ENCODE measurements around the gene CDYL.
A peak's percentile ranks its signal among the peaks of the same experiment; 100 is the strongest.

CDYL gene, protein sequence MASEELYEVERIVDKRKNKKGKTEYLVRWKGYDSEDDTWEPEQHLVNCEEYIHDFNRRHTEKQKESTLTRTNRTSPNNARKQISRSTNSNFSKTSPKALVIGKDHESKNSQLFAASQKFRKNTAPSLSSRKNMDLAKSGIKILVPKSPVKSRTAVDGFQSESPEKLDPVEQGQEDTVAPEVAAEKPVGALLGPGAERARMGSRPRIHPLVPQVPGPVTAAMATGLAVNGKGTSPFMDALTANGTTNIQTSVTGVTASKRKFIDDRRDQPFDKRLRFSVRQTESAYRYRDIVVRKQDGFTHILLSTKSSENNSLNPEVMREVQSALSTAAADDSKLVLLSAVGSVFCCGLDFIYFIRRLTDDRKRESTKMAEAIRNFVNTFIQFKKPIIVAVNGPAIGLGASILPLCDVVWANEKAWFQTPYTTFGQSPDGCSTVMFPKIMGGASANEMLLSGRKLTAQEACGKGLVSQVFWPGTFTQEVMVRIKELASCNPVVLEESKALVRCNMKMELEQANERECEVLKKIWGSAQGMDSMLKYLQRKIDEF

DNA sequence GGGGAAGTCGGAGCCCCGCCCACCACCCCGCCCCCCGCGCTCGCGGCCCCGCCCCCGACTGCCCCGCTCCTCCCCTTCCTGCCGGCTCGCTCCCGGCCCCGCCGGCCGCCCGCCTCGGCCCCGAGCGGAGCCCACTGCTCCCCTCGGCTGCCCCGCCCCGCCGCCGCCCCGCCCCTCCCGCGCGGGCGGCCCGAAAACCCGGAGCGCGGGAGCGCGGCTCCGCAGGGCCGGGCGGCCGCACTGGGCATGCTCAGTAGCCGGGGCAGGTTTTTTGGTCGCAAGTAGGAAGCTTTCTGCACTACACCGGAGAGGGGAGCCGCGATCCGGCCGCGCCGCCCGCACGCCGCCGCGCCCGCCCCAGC is at the start of gene CDYL:
Gene CDYL (plus strand): TSS at position 274 of the 362 bp plus-strand sequence. CDS start 380 bp downstream, outside the sequence.
- DNase-seq: peak; percentile 40

DNA sequence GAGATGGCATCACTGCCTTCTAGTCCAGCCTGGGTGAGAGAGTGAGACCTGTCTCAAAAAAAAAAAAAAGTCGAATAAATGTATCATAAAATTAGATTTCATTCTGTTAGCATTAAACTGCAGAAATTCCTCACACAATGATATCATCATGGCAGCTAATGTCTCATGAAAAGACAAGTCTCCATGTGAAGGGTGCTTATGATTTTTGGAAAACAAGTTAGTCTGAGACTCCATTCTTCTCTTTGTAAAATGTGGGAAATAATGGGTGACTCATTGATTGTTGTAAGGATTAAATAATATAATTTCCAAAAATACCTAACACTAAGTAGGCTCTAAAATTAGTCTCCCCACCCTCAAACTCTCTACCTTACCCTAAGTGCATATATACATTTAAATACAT is 49.6 kb upstream of the CDYL start:
- no peak for DNase-seq

DNA sequence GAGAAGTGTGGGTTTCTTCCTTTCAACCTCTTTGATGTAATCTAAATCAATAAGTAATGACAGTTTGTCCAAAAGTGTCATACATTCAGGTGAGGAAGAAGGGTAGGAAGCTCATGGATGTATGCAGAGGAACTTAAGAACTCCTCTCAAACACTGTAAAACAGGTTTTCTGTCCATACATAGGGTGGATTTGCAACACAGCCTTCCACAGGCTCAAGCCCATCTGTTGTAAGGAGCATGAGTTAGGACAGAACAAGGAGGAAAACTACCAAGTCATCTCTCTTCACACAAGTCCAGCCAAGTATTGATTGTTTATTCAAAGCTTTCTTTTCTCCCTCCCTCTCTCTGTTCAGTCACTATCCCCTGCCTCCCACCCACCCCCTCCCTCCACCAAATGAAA is 49.0 kb upstream of the CDYL start:
- DNase-seq: no peak

DNA sequence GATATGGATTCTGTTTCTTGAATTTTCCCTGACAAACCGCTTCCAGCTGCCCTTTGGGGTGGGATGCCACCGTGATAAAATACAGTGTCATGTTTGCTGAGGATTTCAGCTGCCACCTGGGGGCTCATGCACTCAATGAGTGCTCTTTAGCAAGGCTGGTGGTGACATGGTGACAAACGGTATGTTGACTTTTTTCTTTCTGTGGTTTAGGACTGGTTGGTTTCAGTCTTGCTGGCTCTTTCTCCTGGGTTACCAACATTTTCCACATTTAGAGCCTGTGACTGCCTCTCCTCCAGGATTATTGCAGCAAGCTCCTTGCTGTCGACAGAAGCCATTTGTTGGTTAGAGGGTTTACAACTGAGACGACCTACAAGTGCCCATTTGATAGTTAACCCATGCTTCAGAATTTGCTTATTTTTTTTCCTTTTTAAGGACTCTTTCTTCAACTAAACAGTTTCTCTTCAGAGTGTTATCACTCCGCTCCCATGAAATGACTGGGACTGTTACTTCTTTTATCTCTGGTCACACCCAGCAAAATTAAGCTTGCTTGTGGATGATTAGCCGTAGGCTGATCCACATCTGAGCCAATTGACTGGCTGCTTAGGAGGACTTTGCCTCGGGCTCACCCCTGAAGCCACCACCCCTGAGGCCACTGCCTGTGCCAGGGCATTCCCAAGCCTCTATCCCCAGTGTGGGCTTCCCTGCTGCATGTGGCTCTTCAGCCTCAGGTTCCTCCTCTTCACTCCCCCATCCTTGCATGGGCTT is 48.4 kb upstream of the CDYL start:
- peak; percentile 39 for DNase-seq

DNA sequence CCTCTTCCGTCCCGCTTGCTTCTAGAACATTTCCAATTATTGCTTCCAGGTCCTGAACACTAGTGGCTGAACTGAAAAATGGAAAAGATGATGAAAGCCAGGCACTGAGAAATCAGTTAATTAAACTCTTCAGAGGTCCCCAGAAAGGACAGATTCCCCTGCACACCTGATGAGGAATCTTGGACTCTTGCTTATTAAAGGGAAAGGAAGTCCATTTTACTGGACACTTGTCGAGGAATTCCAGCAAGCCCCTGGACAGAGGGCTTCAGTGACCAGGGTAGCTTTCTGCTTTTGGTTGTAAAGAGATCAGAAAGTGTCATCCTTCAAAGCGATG is 47.8 kb upstream of the CDYL start:
- no peak for DNase-seq

DNA sequence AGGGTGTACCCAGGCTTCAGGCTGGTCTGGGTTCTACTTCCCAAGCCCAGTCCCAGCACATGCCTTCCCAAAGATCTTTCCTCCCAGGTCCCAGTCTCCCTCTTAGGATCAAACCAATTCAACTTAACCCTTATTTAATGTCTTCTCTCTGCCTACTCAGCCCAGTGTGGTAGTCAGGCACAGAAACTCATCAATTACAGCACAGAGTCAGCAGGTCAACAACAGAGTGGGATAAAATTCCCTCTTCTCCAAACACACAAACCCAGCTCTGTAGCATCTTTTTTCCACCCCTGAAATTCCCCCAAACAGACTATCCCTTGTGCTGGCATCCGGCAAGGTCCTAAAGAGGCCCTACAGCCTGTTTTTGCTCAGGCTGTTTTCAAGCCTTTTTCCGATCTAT is 47.3 kb upstream of the CDYL start:
- no peak for DNase-seq

DNA sequence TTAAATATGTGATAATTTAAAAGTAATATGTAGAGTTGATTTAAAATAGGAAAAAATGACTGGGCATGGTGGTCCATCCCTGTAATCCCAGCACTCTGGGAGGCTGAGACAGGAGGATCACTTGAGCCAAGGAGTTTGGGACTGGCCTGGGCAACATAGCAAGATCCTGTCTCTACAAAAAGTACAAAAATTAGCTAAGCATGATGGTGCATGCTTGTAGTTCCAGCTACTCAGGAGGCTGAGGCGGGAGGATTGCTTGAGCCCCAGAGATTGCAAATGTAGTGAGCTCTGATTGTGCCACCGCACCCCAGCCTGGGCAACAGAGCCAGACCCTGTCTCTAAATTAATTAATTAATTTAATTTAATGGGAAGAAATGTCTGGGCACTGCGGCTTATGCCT is 44.2 kb upstream of the CDYL start:
- DNase-seq: no peak

DNA sequence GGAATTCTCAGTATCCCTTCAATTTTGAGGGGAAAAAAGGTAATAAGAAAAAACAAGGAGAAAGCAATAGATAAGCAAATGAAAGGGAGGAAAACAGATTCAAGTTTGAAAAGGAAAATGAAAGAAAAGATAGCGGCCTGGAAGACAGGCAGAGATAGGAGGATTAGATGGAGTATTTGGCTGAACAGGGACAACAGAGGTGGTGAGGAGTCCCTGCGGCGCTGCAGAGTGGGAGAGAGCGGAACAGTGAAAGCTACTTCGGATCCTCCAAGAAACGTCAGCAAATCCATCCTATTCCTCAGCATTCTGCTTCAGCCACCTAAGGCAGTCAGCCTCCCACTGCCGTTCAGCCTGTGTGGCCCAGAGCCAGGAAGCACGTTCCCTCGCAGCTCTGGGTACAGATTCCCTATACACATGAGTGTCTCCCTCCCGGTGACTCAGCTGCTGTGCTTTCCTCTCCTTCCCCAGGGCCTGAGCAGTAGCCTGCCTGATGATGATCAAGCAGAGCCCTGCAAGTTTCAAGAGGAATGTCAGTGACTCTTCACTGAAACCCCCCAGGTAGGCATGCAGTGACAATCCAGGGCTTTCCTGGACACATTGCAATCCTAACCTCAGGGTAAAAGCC is 43.4 kb upstream of the CDYL start:
- DNase-seq: no peak

DNA sequence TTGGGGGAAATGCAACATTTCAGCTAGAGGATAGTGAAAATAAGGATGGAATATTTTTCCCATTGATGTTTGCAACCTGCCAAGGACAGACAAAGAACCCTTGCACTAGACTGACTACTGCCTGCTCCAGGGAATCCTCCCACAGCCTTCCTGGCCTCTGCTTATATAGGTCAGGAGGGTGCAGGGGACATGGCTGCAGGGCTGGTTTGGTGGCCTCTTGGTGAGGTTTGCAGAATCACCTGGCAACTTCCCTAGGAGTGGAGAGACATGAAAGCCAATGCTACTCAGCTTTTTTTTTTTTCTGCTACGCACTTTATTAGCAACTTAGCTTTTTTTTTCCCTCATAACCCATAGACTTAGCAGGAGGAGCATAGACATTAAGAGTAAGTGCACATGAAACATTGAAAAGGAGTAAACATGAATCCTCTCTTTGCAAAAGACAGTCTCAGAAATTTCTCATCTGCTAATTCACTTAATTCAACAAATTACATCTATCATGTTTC is 39.8 kb upstream of the CDYL start:
- DNase-seq: no peak

DNA sequence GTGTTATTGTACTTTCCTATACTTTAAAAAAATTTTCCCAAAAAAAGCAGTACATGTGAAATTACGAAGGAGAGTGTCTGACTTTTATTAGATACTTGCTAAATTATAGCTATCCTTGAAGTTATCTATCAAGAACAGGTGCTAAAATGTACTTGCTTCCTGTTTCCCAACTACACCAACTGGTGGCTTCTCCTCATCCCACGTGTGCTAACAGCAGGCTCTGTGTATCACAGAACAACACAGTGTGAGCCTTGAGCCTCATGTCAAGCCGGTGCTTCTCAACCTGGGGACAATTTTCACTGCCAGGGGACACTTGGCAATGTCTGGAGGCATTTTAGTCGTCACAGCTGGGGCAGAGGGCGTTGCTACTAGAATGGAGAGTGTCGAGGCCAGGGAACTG is 36.2 kb upstream of the CDYL start:
- no peak for DNase-seq

DNA sequence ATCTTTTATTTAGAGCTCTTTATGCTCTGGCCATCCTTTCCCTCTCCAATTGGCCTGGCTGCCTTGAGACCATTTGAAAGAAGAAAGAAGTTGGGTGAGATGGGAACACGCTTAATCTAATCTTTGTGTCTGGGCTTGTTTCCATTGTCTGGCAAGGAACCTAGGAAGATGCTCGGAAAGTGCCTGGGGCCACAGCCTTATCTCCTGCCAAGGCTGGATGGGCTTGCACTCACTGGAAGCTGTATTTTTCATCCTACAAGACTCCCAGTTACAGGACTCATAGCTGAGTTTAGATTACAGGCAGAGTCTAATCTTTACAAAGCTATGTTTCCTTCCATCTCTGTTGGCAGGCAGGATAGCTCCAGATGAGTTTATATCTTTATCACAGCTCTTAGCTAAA is 33.1 kb upstream of the CDYL start:
- no peak for DNase-seq

DNA sequence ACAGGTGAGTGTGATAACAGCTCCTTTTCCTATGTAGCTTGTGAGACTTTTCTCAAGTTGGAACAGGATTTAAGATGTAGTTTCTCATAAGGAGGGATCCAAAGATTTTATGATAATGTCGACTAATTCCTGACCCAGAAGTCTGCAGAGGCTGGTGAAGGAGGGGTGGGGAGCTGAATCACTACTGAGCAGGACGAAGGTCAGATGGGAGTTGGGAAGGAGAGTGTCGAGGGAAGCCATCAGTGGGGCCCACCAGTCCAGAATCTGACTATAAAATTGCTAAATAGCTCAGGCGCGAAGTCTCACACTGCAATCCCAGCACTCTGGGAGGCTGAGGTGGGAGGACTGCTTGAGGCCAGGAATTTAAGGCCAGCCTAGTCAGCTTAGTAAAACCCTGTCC is 32.3 kb upstream of the CDYL start:
- DNase-seq: no peak

DNA sequence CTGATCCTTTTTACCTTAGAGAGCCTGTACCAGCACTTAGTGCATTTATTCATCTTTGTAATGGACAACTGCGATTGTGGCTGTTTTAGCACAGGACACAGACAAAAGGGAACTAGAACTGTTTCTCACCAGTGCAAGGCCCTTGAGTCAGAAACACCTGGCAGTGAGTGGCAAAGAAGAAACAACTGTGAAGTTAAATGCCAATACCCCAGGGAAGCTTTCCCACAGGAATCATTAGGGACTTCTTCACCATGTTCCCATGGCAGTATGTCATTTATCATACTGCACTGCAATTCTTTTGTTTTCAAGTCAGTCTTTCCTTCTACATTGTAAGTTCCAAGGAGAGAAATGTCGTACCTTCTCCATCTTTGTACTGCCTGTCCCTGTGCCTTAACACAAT is 28.6 kb upstream of the CDYL start:
- DNase-seq: no peak

DNA sequence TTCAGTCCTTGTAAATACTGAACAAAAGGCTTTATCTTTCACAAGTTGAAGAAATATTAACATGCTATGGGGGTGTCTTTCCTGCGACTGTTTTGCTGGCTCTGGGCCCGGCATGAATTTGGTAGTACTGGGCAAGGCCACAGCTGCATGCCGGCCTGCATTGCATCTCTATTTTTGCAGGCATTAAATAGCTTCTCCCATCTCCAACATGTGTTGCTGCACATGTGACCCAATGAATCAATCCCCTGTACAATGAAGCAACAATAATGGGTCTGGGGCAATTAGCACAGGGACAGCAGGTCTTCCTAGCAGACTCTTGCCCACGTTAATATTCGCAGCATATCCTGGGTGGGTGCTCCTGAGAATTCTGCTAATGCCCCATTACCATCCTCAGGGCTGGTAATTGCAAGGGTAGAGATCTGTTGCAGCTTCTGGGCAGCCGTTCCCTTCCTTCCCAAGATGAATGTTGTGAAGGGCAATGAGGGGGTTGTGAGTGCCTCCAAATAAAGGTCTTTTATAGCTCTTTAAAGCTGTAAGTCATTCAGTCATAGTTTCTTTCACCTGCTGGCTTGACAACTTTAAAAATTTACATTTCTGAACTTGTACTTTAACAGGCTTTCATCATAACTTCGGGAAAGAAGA is 24.3 kb upstream of the CDYL start:
- DNase-seq: no peak

DNA sequence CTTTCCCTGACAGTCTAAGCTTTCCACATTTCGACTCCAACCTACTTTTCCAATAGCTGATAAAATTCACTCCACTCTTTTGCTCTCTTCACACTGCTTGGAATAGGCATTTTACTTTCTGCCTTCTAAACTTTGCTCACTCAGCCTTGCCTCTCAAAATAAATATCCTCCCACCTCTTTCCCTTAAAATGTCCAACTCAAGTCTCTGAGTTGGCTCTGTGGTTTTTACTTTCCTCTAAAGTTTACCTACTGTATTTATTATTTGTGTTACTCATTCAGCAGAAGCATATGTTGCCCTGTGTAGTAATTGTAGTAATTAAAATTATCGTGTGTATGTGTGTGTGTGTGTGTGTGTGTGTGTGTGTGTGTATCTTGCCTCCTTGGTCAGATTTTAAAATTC is 20.0 kb upstream of the CDYL start:
- no peak for DNase-seq

DNA sequence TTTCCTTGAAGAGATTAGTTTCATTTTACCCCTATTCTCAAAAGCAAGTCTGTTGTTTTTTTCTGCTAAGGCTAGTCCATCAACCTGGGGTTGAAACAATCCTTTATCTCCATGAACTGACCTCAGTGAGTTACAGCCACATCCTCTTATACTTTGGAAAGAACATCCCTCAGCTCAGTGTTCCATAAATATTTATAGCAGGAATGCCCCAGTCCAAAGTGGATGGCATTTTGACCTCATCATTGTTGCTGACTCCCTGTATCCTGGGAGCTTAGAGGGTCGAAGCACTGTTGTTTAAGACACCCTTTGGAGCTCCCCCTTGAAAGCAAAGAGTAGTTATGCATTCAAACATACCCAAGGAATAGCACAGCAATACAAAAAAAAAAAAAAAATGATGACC is 16.2 kb upstream of the CDYL start:
- no peak for DNase-seq

DNA sequence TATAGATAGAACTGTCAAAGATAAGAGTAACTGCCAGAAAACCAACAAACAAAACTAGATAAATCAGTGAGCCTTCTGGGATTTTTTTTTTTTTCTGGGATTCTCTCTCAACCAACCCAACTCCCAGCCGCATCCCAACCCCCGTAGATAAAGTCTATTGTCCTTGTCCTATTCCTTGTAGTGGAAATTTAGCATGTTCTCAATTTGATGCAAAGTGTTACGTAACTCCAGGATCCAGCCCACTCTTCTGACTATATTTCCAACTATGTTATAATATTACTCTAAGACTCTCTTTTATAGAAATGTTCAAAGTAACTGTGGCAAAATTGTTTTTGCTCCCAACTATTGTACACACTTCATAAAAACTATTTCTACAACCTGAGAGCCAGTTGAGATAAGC is 15.4 kb upstream of the CDYL start:
- DNase-seq: no peak

DNA sequence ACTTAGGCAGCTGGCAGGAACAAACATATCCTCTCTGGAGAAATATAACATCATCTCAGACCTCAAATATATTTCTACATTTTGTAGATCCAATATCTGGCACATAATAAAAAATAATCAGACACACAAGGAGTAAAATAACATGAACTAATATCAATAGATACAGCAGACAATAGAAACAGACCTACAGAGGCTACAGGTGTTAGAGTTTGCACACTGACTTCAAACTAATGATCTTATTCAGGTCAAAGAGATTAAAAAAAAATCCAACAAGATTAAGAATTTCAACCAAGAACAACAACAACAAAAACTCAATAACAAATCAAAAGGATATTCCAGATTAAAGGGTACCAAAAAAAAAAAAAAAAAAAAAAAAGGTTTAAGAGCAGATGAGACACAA is 13.9 kb upstream of the CDYL start:
- no peak for DNase-seq

DNA sequence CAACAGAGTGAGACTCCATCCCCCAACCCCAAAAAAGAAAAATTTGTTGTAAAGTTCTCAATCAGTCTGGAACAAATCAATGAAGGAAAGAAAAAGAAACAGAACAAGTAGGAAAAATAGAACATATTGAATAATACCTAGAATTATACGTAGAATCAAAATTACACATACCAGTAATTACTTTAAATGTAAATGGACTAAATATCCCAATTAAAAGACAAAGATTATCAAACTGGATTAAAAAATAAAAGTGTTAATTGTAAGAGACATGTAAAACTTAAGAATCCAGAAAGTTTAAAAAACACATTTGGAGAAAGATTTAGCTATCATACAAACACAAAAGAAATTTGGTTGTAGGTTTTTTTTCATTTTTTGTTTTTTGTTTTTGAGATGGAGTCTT is 12.3 kb upstream of the CDYL start:
- no peak for DNase-seq

DNA sequence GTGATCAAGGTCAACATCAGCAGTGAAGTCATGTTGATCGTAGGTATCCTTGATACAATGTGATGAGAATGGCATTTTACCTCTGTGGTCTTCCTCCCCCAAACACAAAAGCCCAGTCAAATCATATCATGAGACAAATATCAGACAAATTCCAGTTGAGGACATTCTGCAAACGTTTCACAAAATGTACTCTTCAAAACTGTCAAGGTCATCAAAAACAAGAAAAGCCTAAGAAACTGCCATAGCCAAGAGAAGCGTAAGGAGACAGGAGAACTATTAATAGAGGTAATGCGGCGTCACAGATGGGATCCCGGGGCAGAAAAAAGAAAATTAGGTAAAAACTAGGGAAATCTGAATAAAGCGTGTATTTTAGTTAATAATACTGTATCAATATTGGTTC is 7.4 kb upstream of the CDYL start:
- no peak for DNase-seq

DNA sequence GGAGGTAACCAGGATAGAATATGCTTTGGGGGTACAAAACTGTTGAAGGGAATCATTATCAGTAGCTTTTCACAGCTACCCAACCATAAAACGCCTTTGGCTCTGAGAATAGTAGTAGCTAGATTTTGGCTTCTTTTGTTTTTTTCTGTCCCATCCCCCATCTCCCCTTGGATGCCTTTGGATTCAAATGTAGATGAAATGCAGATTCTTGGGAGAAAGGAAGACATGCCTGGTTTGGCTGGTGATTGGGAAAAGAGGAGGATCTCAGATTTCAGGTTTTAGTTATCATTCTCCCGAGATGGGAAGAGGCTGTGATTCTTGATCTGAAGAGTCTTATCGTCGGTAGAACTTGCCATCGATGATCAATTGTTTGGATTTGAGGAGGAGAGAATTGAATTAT is 3.5 kb upstream of the CDYL start:
- no peak for DNase-seq

DNA sequence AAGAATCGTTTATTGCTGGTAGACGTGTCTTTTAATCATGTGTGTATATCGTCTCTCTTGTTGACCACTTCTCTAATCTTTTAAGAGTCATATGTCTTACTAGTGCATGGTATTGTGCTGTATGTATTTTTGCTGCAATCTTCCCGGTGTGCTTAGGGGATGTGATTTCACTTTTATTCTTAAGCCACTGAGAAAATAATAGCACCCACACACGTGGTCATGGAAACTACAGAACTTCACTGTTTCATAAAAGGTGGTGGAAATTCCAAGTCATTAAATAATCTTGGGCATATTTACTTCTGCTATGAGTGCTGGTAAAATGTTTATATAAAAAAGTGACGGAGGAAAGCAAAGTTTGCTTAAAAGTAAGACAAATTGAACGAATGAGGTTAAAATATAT is 3.0 kb upstream of the CDYL start:
- no peak for DNase-seq

DNA sequence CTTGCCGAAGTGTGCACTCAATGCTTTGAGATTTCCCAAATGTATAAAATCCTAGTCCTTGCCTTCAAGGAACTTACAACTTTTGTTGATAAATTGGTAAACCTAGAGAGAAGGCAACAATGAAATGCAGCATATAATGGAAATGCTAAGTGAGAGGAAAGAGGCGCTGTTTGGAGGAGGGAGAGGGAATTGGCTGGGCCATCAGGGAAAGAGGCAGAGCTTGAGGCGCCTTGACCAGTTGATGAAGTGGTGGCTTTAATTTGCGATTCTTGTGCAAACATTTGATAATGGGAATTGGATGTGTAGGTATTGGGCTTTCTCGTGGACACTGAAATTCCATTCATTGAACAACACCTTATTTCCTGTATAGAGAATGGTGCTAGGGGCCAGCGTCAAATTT is 1.9 kb upstream of the CDYL start:
- no peak for DNase-seq

Data from SIG-M5 (cell line).